Uterus (tissue), 4 donors: ENCODE results near the gene MOBP. TPM values are rescaled to one million over a fixed set of nuclear protein-coding genes. Genes with fewer than 3 reads are reported as not detected.

Source experiments
- DNase-seq, 2 donors: peaks; one replicate each; pipeline ENCODE4 v3.0.0-alpha.2; 2019 to 2020
- H3K27ac ChIP-seq, 2 donors: fragments of 200-600 bp; sonication (generic); 1 replicate in 1 of 2; 2 replicates in 1 of 2; pipeline ENCODE4 v1.5.1; 2016 to 2018
- H3K27me3 ChIP-seq, 2 donors: fragments of 200-600 bp; sonication (generic); one replicate each; pipeline ENCODE4 v1.5.1; 2018 to 2019; ENCODE audit warnings: control low read depth in 1 of 2
- H3K36me3 ChIP-seq, 2 donors: fragments of 200-600 bp; sonication (generic); one replicate each; pipeline ENCODE4 v1.5.1; 2019; ENCODE audit warnings: control low read depth in 1 of 2
- H3K4me1 ChIP-seq, 2 donors: fragments of 200-600 bp; sonication (generic); one replicate each; pipeline ENCODE4 v1.5.1; 2018 to 2019; ENCODE audit warnings: control low read depth in 1 of 2
- H3K4me3 ChIP-seq, 2 donors: fragments of 200-600 bp; sonication (generic); 1 replicate in 1 of 2; 2 replicates in 1 of 2; pipeline ENCODE4 v1.5.1; 2018 to 2019; ENCODE audit warnings: mild to moderate bottlenecking in 1 of 2
- H3K9me3 ChIP-seq, 2 donors: fragments of 200-600 bp; sonication (generic); one replicate each; pipeline ENCODE4 v1.5.1; 2019; ENCODE audit warnings: control low read depth in 1 of 2
- CTCF ChIP-seq, 4 experiments: fragments of 200-600 bp in 2 of 4; fragments of 450-650 bp in 2 of 4; sonication (generic) in 2 of 4; IDR thresholded peaks; one replicate each; pipeline ENCODE4 v1.5.1; 2016 to 2019; ENCODE audit warnings: antibody characterized with exemption in 4 of 4, mild to moderate bottlenecking in 2 of 4, moderate library complexity in 1 of 4
- POLR2A ChIP-seq, 2 donors: fragments of 450-650 bp; IDR thresholded peaks; one replicate each; pipeline ENCODE4 v1.6.1; 2016; ENCODE audit warnings: antibody characterized with exemption in 2 of 2, mild to moderate bottlenecking in 1 of 2, moderate library complexity in 1 of 2
- intact Hi-C: fragments of 100-400 bp; cut with DNase I; formaldehyde crosslinking; loops from one replicate; pipeline ENCODE4 v1.15.1; 2023; ENCODE audit warnings: low total_unique reads
- total RNA-seq, 4 donors: library from RNA; depleted of rRNA in 3 of 4; stranded (reverse); fragments of >200 nt in 3 of 4; gene quantifications; one replicate each; pipeline versions ENCODE4 v1.1.0 to v1.2.4, GENCODE V29; 2014 to 2023
- donor health status: DM: yes; HTN: yes; CAD: no.

Gene MOBP
- total RNA-seq, 4 donors from 2014 or later: 0.43 TPM; not detected in 3

GRCh38 chr3:39529577-39529976, 62.1 kb downstream of the MOBP start:
- intact Hi-C loops: no loop called here
- Histone ChIP-seq H3K27me3 (no peaks in the 10 kb centered on the region), H3K4me3 (no peak overlapping the region), H3K9me3 (no peaks in the 10 kb centered on the region), H3K4me1 (no peaks in the 10 kb centered on the region), H3K27ac (no peak overlapping the region), H3K36me3 (no peaks in the 10 kb centered on the region)
- DNase-seq: no peak
- no peak for TF ChIP-seq CTCF (IDR thresholded peaks at IDR 0.05)
- TF ChIP-seq POLR2A (IDR thresholded peaks at IDR 0.05): no peak

- no peaks in the 10 kb centered on the region for H3K27me3 ChIP-seq
- intact Hi-C loops: no loop called here
- no peaks in the 10 kb centered on the region for H3K4me1 ChIP-seq
- DNase-seq: no peak
- TF ChIP-seq CTCF (IDR thresholded peaks at IDR 0.05) (no peak), POLR2A (IDR thresholded peaks at IDR 0.05) (no peak)
- no peak overlapping the region for H3K27ac ChIP-seq
- no peaks in the 10 kb centered on the region for H3K36me3 ChIP-seq
- H3K9me3 ChIP-seq: no peaks in the 10 kb centered on the region
- H3K4me3 ChIP-seq: no peak overlapping the region
These were observed 63.6 kb downstream of the MOBP start for GRCh38 chr3:39531066-39531465.

GRCh38 chr3:39531665-39532064, 64.2 kb downstream of the MOBP start:
- no peak for TF ChIP-seq POLR2A (IDR thresholded peaks at IDR 0.05)
- no peak for TF ChIP-seq CTCF (IDR thresholded peaks at IDR 0.05)
- Histone ChIP-seq H3K4me1 (no peaks in the 10 kb centered on the region), H3K9me3 (no peaks in the 10 kb centered on the region), H3K4me3 (no peak overlapping the region), H3K36me3 (no peaks in the 10 kb centered on the region), H3K27me3 (no peaks in the 10 kb centered on the region), H3K27ac (no peak overlapping the region)
- no peak for DNase-seq
- intact Hi-C loops: no loop called here

GRCh38 chr3:39532777-39533176, 65.3 kb downstream of the MOBP start:
- intact Hi-C loops: no loop called here
- no peaks in the 10 kb centered on the region for H3K27me3 ChIP-seq
- TF ChIP-seq CTCF (IDR thresholded peaks at IDR 0.05): no peak
- no peak for TF ChIP-seq POLR2A (IDR thresholded peaks at IDR 0.05)
- no peak for DNase-seq
- H3K36me3 ChIP-seq: no peaks in the 10 kb centered on the region
- no peaks in the 10 kb centered on the region for H3K9me3 ChIP-seq
- H3K4me3 ChIP-seq: no peak overlapping the region
- no peak overlapping the region for H3K27ac ChIP-seq
- no peaks in the 10 kb centered on the region for H3K4me1 ChIP-seq

- H3K27me3 ChIP-seq: no peaks in the 10 kb centered on the region
- no peaks in the 10 kb centered on the region for H3K36me3 ChIP-seq
- TF ChIP-seq POLR2A (IDR thresholded peaks at IDR 0.05): no peak
- no peak for TF ChIP-seq CTCF (IDR thresholded peaks at IDR 0.05)
- intact Hi-C loops: no loop called here
- no peaks in the 10 kb centered on the region for H3K9me3 ChIP-seq
- H3K27ac ChIP-seq: no peak overlapping the region
- H3K4me1 ChIP-seq: no peaks in the 10 kb centered on the region
- no peak overlapping the region for H3K4me3 ChIP-seq
- DNase-seq: no peak
These were observed 65.7 kb downstream of the MOBP start for GRCh38 chr3:39533226-39533625.
